Renal pelvis (tissue), 4 donors: ENCODE data around the gene PECR. TPM values are rescaled to one million over a fixed set of nuclear protein-coding genes. Genes with fewer than 3 reads are reported as not detected.
"Not testable (repeated sequence)": the region's sequence is repeated elsewhere in the genome, so short reads cannot be mapped to it uniquely, and the experiment has no call there.

Experiments used
- DNase-seq: peaks from one replicate; pipeline ENCODE4 v3.0.0-alpha.2; 2013
- polyA plus RNA-seq, 3 donors: library from polyadenylated mRNA; unstranded; fragments of 120-200 nt; gene quantifications; one replicate each; pipeline ENCODE4 v1.2.1, GENCODE V29; 2013; ENCODE audit not compliant: insufficient read length in 3 of 3

The PECR gene
- polyA plus RNA-seq, 3 donors = 35.0 to 54.7 (median 43.0) TPM

- DNase-seq = no peak
Measured at GRCh38 chr2:216008387-216008786, 73.2 kb downstream of the PECR start.

DNA sequence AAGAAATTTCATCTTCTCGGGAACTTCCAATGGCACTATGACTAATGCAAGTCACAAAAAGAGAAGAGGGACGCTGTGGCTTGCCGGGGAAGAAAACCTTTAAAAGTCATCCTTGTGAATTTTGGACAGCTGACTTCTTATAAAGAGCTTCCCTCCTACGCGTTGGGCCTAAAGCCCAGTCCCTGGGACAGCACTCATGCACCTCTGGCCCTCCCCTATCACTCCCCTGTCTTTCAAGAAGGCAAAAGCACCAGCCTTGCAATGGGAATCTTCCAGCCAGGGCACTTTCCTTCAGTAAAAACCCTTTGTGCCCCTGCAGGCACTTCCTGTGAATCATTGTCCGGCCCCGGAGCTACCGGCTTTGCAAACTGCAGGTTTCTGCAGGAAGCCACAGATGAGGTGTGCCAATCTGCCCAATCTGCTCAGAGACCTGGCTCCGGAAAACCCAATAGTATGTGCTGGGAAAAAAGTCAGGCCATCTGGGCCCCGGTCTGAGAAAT lies 75.4 kb downstream of the PECR start:
- no peak for DNase-seq

DNA sequence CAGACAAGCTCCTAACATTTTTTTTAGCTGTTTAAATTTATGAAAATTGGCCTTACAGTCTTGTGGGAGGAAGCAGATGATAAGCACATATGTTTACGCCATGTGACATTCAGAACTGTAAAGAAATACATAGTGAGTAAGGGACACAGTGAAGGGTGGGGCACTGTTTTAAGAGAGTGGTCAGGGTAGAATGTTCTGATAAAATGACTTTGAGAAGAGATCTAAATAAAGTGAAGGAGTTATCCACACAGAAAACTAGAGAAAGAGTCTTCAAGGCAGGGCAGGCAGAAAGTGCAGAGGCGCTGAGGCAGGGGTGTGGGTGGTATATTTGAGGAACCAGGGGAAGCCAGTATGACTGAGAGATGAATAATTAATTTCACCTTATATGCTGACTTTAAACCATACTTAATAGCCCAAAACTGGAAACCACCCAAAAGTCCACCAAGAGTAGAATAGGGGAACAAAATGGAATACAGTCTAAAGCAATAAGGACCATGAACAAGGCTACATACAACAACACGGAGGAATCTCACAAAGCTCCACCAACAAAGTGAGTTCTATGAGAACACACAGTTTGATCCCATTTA lies 76.8 kb downstream of the PECR start:
- DNase-seq = no peak

- DNase-seq = no peak
Measured at GRCh38 chr2:216003876-216004696, 77.5 kb downstream of the PECR start.

DNA sequence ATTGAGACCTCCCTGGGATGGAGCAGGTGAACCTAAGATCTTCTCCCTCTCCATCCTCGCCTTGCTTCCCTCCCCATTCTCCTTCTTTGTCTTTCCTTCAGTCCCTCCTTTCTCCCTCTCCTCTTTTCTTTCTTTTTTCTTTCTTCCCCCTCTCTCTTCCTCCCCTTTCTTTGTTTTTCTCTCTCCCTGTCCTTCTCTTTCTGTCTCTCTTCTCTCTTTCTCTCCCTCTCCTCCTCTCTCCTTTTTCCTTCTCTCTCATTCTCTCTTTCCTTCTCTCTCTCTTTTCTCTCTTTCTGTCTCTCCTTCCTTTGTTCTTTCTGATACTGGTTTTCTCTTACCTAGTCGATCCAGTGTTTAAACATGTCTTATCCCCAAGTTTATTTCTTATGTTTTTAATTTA lies 78.9 kb downstream of the PECR start:
- no peak for DNase-seq

- DNase-seq = no peak
Measured at GRCh38 chr2:216002101-216002678, 79.4 kb downstream of the PECR start.

DNA sequence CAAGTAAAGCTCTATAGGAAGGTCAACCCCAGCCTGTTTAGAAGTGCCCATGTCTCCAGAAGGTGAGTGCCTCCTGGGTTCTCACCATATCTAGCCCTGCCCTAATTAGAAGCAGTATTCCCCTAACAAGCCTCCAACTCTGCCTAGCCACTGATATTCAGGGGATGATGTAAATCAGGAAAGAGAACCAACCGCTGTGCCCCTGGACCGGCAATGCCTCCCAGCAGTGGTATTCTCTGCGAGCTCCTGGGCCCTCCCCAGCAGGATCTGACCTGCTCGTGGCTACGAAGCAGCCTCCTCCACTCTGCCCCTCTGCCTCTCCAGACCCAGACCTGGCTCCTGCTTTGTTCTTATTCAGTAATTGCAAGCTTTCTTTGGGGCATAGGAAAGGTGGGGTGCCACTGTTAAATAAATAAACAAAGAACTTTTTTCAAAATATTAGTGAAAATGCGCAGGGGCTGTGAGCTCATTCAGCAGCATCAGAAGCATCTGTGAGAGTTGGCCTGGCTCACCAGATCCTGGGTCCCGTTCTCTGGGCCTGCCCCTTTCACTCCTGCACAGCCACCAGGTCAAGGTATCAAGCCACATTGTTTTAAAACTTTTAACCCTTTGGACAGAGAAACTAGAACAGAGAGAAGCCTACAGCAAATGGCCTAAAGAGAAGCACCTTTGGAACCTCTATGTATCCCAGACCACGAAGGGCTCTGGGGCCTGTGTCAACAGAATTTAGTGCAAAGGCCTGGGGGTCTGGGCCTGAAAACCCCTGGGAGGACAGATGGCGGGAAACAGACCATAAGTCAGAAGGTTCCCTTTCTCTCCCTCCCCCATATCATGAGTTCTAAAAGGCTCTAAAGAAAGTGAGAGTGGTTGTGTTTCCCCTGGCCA lies 80.2 kb downstream of the PECR start:
- no peak for DNase-seq

DNA sequence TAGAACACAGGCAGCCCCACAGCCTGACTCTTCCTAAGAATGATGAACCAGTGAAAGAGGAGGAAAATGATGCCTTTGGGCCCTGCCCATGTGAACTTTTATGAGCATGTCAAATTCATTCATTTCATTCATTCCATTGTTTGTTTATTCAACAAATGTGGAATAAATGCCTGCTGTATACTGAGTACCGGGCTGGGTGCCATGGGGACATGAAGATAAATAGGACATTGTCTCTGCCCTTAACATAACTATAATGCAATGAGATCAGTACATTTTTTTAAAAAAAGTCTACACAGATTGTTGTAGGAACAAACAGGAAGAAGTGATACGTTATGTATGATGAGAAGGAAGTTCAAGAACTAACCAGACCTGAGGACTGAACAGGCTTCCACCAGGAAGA lies 83.0 kb downstream of the PECR start:
- DNase-seq = no peak

DNA sequence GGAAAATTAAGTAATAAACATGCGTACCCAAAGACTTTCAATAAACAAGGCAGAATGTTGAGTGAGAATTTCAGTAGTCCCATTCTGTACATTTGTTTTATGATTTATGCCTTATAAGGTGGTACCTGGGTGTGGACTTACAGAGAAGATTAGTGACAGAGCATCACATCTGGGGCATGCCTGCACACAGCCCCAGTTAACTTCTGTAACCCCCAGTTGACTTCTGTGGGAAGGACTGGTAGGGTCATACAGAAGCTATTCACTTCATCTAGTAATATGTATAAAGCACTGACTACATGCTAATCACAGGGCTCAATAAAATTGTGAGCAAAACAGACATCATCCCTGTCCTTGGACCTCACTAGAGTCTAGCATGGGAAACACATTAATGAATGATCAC lies 84.4 kb downstream of the PECR start:
- DNase-seq = no peak

DNA sequence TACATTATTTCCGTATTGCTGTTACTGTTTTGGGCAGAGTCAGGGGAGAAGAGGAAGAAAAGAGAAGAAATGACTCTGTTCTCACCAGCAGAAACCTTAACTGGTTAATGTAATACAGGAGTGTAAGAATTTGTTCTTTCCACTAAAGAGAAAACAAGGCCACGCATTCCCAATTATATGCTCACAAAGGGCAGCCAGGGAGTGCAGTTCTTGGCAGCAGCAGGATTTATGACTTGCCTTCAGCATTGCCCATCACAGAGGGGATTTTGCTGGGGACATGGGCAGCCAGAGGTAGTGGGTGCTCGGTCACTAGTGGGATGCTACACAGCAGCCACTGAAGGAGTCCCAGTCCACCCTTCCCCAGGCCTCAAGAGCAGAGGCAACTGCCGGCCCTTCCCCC lies 86.7 kb downstream of the PECR start:
- no peak for DNase-seq

- not testable (repeated sequence) for DNase-seq
Measured at GRCh38 chr2:215988556-215989207, 92.9 kb downstream of the PECR start.

Other genes with a start within 250 kb of the PECR start
- 10 to 100 TPM; 18.3 to 20.0 (median 19.9) TPM for gene MREG, start 68.3 kb downstream of the PECR start, polyA plus RNA-seq
- 10 to 100 TPM; 12.8 to 16.5 (median 15.1) TPM for gene TMEM169, start 110 bp upstream of the PECR start, polyA plus RNA-seq
- gene XRCC5, start 27.5 kb upstream of the PECR start, polyA plus RNA-seq = 100 to 1,000 TPM; 299 to 318 (median 316) TPM